ENCODE results near the gene LMNA.

LMNA gene

GRCh38 chr1:156144742-156145141, 30.2 kb downstream of the LMNA start:
- peak; percentile 57 for DNase-seq

GRCh38 chr1:156145650-156146019, 31.1 kb downstream of the LMNA start:
- no peak for DNase-seq

GRCh38 chr1:156146020-156146768, 31.7 kb downstream of the LMNA start:
- DNase-seq: peak; percentile 82

- peak; percentile 54 for DNase-seq
Measured at GRCh38 chr1:156146769-156147405, 32.4 kb downstream of the LMNA start.

DNA sequence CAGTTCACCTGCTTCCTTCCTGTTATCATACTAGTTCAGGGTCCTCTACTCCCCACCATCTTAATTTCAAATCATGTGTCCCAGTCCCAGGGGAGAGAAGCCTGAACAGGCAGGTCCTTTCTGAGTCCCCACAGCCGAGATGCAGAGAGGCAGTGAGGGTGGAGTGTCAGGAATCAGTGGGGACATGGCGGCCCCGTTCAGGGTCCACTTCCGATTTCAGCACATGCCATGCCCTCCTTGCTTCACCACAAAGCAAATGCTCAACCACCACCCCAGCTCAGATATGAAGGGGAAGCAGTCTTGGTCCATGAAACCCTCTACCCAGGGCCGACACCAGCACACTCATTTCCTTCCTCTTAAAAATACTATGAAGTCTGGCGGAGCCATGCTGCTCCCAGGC, 33.7 kb downstream of the LMNA start:
- DNase-seq: peak; percentile 51

DNA sequence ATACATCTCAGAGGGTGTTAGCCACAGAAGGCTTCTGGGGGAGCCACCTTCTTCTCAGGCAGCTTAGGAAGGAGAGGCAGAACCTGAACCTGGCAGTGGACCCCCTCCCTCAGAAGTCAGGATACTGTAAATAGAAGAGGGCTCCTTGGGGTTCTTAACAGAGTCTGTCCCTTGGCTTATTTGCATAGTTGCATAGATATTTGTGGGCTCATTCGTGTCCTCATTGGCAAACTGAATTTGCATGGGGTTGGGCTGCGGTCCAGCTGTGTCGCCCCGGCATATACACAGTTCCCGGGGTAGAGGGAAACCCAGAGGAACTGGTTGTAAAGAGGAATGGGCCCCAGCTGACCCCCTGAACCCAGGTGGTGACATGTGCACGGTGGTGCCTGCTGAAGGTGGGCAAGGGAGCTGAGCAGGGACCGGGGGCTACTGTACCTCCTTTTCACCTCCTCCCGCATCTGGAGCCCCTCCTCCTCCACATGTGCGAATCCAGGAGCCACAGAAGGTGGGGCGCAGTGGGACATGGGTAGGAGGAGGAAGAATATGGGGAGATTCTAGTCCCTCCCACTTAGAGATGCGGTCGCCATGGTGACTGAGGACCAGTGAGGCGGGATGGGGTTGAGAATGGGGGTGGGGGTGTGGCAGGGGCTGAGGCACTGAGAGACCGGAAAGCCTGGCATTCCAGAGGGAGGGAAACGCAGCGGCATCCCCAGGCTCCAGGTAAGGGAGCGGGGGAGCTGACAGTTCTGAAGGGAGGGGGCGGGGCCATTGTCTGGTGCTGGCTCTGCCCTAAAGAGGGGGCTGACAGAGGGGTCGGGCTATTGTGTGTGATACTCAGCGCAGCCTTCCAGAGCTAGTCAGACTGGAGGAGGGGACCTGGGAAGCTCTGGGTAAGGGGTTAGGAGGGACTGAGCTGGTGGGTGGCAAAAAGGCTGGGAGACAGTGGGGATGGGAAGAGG, 35.1 kb downstream of the LMNA start:
- peak; percentile 29 for DNase-seq

DNA sequence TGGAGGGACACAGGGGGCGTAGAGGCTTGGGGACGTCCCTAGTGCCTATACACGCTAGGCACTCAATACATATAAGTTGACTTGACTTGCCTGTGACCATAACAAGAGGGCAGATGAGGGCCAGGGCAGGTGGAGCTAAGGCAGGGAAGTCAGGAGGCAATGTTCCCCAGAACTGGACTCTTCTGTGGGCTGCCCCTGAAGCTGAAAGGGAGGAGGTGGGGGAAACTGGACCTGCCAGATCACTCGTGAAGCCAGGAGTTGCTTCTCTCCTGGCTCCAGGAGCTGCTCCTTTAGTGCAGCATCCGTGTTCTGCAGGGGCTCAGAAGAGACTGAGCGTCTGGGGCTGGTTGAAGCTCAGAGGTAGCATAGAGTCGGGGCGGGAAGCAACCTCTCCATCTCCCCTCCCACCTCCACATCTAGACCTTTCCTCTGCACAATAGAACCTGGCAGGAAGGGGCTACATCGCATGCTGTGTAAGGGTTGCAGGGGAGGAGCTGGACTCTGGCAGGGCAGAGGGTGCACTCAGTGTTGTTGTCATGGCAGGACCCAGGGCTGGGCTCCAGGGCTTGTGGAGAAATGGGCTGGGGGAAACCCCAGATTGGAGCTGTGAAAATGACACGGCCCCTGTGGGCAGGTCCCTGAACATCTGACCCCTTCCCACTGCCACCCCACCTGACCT, 36.0 kb downstream of the LMNA start:
- peak; percentile 35 for DNase-seq

DNA sequence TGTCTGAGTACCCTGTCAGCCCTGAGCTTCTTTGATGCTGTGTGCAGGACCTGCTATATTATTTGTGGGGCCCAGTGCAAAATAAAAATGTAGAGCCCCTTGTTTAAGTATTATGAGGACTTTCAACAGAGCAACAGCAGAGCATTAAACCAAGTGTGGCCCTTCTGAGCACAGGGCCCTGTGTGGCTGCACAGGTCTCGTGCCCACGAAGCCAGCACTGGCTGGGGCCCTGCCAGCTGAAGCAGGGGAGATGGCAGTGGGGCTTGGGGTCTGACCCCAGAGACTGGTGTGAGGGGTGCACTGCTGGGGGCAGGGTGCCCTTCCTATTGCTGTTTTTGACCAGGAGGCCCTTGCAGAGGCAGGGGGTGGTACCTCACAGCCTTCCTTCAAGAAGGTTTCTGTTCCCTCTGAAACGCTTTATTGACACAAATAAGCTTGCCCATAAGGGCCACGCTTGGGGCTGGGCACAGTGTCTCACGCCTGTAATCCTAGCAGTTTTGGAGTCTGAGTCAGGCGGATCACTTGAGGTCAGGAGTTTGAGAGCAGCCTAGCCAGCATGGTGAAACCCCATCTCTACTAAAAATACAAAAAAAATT, 36.7 kb downstream of the LMNA start:
- peak; percentile 24 for DNase-seq

- no peak for DNase-seq
Measured at GRCh38 chr1:156152628-156153027, 38.1 kb downstream of the LMNA start.

DNA sequence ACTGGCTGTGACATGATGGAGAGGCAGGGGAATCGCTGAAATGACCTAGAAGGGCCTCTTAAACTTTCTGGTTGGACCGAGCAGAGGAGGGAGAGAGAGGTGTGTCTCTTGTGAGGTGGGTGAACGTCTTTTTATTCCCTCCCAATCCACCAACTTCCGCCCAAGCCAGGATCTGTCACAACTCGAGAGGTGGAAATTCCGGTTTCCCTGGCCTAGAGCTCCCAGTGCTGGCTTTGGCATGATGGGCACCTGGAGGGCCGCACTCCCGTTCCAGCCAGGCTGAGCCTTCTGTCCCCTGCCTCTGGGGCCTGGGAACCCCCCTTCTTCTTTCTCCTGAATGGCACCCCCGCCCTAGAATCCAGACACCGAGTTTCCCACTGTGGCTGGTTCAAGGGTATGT, 38.9 kb downstream of the LMNA start, which contains the start of gene SEMA4A:
SEMA4A (plus strand) TSS at position 224 of the 400 bp plus-strand sequence. CDS start 994 bp downstream, outside the sequence.
- DNase-seq: no peak

- peak; percentile 59 for DNase-seq
Measured at GRCh38 chr1:156154317-156154749, 39.8 kb downstream of the LMNA start.

DNA sequence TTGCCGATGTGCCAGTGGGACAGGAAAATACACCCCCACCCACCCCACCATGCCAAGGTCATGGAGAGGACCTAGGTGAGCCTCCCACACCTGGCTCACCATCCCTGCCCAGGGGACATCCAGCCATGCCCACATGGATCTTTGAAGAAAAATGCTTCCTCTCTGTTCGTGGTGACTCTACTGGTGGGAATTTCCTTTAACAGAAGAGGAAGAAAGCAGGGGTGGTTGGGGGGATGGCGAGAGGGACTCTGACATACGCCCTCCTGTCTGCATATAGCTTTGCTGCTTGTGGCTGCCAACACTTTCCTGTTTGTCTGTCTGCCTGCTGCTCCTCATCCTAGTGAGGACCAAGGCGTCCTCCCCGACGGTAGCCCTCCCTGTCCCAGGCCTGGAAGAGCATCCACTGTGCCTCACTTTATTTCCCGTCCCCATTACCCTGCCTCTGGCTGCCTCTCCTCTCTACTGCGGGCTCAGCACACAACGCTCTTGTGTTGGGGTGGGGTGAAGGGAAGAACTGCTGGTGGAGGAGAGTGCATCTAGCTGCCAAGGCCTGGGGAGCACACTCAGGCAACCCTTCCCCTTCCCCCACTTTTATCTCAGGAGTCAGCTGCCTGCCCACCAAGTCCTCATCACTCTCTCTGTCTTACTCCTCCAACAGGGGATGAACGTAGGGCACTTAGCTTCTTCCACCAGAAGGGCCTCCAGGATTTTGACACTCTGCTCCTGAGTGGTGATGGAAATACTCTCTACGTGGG, 41.4 kb downstream of the LMNA start:
- no peak for DNase-seq

GRCh38 chr1:156157506-156157905, 43.0 kb downstream of the LMNA start:
- DNase-seq: peak; percentile 19

- DNase-seq: no peak
Measured at GRCh38 chr1:156157966-156158365, 43.5 kb downstream of the LMNA start.

DNA sequence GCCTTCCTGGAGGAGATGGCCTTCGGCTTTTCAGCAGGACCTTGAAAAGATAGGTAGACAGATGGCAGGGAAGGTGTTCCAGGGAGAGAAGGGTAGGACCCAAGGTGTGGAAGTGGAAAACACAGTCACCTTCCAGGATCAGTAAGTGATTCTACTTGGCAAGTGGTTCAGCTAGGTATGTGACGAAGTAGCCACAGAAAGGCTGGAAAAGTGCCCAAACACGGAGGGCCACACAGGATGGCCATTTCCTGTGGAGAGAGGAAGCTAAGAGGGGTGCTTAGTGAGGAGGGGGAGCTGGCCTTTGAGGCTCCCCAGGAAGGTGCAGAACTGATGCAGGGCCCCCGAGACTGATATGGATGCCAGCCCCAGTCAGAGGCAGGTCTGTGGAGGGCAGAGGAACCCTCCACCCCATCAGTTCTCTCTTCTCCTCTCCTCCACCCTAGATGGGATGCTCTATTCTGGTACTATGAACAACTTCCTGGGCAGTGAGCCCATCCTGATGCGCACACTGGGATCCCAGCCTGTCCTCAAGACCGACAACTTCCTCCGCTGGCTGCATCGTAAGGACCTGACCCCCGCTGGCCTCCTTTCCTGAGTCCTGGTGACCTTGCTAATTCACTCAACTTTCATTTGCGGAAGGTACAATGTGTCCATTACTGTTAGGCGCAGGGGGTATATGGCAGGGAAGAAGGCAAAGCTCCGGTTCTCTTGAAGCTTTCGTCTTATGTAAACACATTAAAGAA, 45.7 kb downstream of the LMNA start:
- DNase-seq: no peak

DNA sequence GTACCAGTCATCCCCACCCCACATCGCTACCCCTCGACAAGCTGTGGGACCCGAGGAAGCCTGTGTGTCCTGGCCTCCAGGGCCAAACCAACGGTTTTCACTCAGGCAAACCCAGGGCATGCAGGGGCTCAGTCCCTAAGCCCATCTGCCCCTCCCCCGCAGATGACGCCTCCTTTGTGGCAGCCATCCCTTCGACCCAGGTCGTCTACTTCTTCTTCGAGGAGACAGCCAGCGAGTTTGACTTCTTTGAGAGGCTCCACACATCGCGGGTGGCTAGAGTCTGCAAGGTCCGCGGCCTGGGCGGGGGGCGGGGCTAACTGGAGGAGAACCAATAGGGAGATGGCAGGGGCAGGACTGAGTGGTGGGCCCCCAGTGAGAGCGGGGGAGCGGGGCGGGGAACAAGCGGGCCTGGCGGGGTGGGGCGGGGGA, 46.2 kb downstream of the LMNA start:
- peak; percentile 77 for DNase-seq

DNA sequence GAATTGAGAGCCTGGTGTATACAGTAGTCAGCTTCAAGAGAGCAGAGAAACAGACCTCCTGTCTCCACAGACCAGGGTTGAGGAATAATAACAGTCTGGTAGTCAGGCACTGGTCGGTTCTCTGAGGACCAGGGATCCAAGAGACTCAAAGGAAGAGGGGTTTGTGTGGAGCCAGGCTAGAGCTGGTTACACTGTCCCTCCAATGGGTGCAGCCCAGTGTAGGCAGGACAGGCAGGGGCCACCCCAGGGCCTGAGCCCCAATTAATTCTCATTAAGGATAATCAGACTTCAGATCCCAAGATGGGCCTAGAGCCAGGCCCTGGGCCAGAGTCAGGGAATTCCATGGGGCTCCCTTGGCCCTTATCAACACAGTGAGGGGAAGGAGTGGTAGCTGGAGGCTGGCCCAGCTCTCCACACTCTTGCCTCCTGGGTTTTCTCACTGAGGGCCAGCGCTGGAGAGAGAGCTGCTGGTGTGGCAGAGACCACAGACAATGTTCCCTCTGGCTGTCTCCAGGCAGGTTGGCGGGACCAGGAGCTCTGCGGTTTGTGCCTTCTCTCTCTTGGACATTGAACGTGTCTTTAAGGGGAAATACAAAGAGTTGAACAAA, 48.0 kb downstream of the LMNA start:
- no peak for DNase-seq

DNA sequence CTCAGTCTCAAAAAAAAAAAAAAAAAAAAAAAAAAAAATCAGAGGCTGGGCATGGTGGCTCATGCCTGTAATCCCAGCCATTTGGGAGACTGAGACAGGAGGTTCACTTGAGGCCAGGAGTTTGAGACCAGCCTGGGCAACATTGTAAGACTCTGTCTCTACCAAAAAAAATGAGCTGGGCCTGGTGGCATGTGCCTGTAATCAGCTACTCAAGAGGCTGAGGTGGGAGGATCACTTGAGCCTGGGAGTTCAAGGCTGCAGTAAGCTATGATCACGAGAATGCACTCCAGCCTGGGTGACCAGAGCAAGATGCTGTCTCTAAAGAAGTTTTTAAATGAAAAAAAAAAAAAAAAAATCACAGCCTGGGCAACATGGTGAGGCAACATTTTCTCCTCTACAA, 49.2 kb downstream of the LMNA start:
- no peak for DNase-seq

DNA sequence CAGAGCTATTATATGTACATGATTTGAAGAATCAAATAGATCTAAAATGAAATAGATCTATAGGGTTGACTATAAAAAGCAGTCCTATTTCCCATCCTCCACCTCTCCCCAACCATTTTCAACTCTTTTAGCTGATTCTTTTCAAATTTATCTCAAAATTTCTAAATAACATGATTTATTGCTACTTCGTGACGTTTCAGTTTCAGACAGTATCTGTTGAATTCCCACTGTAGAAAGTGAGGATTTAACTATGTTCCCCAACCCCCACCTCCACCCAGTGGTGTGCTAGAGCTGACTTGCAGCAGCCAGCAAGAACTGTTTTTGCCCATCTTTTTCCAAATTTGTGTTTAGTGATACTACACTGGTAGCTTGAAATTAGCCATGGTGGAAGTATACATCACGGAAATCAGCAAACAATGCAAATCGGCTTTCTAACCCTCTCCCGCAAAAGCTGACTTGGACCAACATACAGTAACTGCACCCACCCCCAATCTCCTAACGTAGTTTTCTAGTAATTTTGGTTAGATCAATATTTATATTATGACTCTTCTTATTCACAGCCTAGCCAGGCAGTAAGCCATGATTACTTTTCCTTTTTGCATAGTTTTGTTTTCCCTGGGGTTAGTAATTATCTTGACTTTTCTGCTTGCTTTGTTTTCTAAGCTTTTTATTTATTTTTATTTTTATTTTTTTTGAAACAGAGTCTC, 49.8 kb downstream of the LMNA start:
- DNase-seq: no peak

DNA sequence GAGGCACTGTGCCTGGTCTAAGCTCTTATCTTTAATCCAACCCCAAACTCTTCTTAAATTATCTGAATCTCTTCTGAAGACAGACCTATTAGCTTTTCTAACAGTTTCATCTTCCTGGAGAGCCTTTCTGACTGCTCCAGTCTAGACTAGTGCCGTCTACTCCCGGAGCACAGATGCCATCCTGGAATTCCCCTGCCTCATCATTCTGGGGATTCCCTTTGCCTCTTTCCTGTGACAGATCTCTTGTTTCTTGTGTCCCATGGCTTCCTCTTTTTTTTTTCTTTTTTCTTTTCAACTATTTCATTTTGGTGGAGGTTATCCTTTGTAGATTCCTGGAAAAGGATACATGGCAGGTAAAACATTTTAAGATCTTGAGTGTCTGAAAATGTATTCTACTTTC, 50.6 kb downstream of the LMNA start:
- DNase-seq: peak; percentile 17
